Measurements from ENCODE around the gene ARMC9.

GRCh38 chr2:231305221-231305620 lies 106.8 kb downstream of the ARMC9 start:
- TF ChIP-seq, protein P1, sequence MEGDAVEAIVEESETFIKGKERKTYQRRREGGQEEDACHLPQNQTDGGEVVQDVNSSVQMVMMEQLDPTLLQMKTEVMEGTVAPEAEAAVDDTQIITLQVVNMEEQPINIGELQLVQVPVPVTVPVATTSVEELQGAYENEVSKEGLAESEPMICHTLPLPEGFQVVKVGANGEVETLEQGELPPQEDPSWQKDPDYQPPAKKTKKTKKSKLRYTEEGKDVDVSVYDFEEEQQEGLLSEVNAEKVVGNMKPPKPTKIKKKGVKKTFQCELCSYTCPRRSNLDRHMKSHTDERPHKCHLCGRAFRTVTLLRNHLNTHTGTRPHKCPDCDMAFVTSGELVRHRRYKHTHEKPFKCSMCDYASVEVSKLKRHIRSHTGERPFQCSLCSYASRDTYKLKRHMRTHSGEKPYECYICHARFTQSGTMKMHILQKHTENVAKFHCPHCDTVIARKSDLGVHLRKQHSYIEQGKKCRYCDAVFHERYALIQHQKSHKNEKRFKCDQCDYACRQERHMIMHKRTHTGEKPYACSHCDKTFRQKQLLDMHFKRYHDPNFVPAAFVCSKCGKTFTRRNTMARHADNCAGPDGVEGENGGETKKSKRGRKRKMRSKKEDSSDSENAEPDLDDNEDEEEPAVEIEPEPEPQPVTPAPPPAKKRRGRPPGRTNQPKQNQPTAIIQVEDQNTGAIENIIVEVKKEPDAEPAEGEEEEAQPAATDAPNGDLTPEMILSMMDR (IDR thresholded peaks at IDR 0.05): no peak
- TF ChIP-seq POLR2AphosphoS5 (IDR thresholded peaks at IDR 0.05; ENCODE audit: low read depth, low read length): no peak
